HG02870 (cell line): ENCODE measurements around the gene SLAMF9.

Source experiments
- ATAC-seq: cut with Tn5 transposase; IDR thresholded peaks from one replicate; pipeline ENCODE4 v1.9.1; 2021; ENCODE audit warnings: mild to moderate bottlenecking, moderate library complexity; ENCODE audit not compliant: unreplicated experiment

The SLAMF9 gene

DNA sequence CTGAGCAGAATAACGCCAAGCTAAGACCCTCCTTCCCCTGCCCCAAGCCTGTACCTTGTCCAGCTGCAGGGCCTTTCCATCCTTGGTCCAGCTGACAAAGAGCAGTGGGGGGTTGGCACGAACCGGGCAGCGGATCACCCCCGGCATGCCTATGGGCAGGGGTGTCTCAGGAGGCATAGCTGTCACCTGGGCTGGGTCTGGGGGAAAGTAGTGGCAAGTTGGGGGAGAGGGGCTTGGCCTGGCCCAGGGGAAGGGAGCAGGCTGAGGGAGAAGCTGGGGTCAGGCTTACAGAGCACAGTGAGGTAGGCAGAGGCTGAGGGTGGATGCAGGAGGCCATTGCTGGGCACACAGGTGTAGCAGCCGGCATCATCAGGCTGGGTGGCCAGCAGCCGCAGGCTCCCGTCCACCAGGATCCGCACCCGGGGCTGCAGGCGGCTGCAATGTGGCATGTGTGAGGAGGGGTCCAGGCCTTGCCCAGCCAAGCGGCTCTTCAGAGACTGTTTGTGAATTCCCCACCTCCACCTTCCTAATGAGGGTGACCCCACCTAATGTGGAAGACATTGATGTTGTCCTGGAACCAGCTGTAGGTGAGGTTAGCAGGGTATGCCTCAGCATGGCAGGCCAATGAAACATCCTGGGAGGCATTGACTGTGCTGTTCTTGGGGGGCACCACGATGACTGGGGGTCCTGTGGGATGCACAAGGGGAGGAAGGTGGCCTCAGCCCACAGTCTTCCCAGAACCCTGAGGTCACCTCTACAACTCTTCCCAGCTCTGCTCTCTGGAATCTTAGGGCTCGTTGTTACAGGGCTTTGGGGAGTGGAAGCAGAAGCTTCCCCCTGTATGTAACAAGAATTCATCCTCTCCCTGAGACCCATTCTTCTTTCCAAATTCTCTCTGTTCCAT is 19.6 kb downstream of the SLAMF9 start:
- ATAC-seq, result no peak

DNA sequence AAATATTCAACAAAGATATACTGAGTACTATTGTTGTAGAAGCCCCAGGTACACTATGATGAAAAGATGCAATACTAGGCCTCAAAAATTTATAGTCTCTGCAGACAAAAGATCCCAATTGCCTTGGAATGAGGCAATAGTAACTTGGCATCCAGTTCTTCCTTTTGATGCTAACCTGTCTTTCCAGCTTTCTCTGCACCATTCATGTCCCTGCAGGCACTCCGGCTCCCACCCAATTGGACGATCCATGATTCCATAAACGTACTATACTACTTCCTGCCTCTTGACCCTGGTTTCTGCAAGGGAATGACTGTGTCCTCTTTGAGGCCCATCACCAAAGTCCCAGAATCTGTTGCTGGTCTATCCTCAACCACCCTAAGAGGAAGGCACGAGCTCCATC is 20.7 kb downstream of the SLAMF9 start:
- no peak for ATAC-seq

DNA sequence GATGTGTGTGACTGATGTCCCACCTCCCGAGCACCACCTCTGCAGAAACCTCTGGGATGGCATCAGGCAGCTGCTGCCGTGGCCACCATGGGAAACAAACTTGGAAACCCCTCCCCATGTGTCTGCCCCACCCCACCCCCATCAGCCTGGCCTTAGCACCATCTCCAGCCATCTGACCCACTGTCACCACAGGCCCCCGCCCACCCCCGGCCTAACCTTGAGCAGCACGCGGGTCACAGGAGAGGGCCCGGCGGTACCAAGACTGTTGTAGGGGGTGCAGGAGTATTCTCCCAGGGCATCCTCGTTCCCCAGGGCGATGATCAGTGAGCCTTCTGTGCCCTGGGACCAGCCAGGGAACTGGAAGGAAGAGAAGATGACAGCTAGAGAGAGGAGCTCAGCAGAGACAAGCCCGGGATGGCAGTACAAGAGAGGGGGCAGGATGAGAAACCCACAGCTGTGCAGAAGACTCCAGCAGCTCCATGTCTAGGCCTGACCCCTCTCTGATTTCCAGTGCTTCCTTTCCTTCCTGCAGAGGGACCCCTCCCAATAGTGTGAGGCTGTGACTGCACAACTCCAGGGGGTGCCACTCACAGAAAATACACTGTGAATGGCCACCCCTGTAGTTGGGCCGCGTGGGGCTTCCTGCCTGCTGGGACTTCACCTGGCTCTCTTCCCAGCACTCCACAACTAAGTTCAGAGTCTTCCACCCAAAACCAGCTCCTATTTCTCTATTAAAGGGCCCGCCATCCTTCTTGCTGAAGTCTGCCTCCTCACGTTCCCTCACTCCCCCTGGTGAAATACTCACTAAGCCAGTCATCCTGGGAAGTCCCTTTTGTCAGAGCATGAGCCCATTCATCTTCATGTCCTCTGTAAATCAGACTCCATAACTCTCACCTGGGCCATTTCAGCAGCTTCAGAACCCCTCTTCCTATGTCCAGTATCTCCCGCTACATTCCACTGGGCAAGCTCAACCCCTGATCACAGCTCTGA is 21.4 kb downstream of the SLAMF9 start:
- no peak for ATAC-seq

DNA sequence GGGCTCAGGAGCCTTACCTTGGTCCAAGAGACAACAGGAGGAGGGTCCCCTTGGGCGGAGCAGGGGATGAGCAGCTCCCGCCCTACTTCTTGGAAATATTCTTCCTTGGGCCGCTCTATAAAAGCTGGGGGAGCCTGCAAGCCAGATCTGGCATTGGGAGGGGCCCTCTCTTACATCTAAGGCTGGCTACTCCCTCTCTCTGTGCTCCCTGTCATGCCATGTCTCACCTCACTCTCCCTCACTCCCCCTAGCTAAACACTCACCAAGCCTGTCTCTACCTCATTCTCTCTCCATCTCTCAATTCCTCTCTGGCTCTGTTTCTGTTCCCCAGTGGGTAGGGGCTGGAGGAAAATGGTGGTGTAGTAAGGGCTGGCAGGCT is 22.3 kb downstream of the SLAMF9 start:
- ATAC-seq, result no peak

DNA sequence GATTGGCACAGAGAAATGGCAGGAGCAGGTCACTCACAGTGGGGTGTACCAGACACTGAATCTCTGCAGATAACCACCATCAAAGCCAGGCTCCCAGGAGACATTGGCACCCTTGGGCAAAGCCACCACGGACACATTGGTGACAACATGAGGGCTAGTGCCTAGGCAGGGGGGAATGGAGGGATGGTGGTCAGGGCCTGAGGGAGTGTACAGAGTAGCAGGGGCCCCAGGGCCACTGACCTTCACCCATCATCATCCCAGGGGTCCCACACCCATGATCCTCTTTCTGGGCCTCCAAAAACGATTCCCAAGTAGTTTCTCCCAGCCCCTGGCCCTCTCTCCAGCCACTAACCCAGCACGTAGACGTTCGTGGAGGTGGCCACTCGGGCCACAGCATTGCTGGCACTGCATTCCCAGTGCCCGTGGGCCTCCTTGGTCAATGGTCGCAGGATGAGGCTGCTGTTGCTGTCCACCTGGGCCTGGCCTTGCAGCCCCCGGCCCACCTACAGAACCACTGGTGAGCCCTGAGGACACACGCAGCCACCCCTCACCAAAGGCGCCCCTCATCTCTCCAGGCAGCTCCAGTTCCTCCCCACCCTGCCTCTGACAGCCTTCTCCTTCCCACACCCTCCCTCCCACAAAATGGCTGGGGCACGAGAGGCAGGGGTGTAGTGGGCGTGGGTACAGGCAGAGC is 22.8 kb downstream of the SLAMF9 start:
- no peak for ATAC-seq

DNA sequence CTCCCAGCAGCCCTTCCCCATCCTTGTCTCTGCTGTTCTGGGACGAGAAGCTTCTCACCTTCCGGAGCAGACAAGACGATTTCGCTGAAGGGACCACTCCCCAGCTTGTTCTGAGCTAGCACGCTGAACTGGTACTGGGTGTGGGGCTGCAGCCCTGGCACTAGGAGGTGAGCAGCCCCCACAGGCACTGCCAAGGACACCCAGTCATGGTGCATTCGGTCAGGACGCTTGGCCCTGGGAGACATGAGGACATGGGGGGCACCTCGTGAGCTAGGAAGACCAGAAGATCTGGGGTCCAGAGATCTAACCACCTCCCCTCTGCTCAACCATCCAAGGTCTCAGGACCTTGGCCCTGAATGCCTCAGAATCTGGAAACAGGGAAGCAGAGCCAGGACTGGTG is 23.4 kb downstream of the SLAMF9 start:
- no peak for ATAC-seq

DNA sequence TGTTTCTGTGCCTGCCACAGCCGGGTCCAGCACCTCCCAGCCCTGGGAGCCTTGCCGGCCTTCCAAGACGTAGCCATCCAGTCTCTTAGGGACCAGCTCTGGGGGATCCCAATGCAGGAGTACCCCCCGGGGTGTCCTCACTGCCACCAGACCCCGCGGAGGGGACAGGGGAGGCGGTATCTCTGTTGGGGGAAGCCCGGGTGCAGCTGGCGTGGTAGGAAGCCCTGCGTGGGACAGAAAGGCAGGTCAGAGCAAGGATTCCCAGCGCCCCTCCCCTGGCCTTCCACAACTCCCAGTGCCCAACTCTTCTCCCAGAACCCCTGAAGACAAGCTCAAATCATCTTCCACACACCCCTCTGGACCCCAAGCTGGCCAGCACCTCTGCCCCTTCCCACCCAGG is 23.8 kb downstream of the SLAMF9 start:
- ATAC-seq, result no peak

DNA sequence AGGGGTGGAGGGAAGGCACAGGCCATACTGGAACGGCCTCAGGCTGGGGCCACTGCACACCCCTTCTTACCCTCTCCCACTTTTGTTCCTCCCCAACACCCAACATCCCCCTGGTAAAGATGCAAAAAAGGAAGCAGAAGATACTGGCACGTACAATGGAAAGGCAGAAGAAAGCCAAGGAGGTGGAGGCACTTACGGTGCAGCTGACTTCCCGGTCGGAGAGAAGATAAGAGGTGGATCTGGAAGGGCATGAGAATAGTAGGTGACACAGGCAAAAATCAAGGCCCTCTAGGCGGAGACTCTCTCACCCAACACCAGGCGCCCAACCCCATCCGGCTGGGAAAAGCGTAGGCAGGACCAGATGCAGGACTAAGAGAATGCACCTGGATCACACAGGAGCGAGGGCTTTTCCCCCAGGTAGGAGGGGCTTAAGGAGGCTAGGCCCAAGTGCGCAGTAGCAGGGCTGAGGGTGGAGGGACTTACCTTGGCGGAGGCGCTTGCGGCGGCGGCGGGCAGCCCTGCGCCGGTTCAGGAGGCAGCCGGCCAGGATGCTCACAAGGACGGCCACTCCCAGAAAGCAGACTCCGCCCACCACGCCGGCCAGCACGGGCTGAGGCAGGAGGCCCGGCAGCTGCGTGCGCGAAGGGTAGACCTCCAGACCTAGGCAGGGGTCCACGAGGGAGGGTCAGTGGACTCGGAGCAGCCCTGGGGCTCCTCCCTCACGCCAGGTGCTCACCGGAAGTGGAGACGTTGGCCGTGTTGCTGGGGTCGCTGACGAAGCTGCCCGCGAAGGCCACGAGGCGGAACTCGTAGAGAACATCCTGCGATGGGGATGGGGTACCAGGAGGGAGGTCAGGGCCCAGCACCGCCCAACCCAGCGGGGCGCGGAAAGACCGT is 24.6 kb downstream of the SLAMF9 start:
- ATAC-seq, result no peak

DNA sequence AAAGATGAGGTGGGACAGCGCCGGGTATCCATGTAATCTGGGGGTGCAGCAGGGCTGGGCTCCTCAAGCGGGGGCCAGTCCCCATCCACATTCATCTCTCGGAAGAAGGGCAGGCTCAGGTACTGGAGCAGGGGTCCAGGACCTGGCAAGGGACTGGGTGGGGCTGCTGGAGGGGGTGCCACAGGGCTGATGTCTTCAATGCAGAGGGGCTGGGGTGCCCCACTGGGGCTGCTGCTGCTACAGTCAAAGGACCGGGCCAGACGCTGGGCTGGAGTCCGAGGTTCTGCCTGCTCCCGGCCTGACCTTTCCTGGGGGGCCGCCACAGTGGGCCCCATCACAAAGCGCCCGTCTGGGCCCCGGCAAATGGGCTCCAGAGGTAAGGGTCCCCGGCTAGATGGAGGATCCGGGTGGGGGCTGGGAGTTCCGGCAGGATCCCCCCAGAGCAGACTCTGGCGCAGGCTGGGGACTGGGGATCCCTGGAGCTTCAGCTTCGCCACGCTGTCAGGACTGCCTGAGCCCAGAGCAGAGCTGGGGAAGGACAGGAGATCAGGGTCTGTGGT is 25.5 kb downstream of the SLAMF9 start:
- no peak for ATAC-seq

DNA sequence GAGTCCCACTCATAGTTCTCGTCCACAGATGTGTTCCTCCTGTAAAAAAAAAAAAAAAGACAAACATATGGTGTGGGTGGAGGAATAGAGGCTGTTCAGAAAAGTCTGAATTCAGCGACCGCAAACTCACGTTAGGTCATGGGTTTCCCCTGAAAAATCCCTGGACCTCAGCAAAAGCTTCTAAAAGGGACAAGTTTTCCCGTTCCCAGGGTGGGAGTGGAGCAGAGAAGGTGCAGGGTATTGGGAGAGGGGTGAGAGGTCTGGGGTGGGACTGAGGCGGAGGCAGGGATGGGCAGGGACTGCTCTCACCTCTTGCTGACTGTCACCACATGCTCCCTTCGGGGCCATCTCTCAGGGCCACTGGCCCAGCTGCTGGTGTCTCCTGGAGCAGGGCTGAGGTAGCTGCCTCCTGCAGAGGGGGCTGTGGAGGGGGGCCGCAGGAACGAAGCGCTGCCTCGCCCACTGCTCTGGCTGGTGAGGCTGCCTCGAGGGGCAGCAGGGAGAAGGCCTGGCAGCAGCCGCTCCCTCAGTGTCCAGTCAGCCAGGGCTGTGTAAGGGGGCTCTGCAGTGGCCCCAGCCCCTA is 26.1 kb downstream of the SLAMF9 start:
- no peak for ATAC-seq

DNA sequence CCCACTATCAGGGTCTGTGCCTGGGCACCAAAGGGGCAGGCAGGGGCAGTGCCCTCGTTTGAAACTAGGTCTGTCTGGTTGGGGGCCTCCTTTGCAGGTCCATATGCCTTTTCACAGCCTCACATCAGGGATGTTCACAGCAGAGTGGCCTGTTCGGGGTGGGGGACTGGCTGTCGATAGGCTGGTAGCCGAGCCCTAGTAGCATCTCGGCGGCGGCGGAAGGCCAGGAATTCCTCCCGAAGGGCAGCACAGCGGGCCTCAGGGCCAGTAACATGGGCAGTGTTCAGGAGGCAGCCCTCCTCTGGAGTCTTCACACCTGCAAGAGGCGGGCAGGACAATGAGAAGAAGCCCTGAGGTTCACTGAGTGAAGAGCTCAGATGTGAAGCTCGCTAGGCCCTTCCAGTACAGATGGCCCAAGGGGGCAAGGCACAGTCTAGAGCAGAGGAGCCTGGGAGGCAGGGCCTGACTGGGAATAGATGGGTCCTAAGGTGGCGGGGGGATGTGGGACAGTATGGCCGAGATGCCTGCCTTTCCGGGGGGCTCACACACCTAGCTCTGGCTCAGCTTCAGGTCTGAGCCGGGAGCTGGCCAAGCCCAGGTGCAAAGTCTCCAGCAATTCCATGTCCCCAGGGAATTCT is 26.7 kb downstream of the SLAMF9 start:
- ATAC-seq, result no peak

DNA sequence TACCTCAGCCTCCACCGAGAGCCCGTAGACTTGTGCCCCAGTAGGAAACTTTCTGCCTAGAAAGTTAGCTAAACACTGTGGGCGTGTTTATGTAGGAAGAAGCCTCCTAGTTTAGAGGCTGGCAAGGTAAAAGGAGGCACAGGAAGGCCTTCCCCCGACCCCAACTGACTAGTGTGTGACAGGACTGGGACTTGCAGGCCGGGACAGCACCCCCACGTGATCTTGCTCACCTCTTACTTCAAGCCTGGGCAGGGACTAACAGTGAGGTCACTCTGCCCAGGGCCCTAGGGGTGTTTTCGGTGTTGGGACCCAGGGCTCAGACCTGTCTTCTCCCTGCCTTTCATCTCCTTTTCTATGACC is 28.3 kb downstream of the SLAMF9 start:
- ATAC-seq, result peak; percentile 0

DNA sequence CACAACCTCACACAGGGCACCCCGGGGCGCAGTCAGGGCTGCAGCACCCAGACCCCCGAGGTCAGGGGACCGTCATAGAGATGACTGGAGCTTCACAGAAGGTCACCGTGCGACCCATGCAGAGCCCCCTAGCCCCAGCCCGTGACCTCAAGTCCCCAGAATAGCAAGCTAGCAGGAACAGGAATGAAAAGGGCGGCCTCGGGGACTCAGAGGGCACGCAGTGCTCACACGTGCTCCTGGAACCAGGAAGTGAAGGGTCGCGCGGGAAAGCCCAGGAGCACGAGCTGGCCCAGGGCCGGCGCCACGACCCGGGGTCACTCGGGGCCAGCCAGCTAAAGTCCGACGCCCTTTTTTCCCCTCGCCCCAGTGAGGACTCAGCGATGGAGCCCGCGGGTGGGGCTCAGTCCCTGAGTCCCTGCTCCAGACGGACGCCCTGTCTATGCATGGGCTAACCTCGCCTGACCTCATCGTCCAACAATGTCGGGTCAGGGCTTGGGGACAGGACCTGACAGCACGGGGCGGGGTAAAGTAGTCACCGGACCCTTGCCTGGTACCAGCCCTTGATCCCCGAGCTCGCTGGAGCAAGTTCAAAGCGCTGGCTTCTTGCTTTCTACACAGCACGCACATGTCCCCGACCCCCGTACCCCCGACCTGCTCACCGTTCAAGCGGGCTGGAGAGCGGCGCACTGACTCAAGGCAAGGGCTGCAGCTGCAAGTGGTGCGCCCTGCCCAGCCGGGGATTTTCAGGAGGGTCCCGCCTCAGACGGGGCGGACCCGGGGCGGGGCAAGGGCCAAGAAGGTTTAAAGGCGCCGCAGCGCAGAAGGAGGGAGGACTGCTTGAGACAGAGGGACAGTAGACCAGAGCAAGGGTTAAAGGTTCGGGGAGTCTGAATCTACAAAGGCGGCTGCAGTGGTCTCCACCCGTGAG is 29.0 kb downstream of the SLAMF9 start, which contains the start of gene TAGLN2:
Gene TAGLN2, minus strand, starts transcription at position 717 of the 928 bp plus-strand sequence. CDS start 4,998 bp downstream, outside the sequence.
- ATAC-seq, result peak; percentile 60

DNA sequence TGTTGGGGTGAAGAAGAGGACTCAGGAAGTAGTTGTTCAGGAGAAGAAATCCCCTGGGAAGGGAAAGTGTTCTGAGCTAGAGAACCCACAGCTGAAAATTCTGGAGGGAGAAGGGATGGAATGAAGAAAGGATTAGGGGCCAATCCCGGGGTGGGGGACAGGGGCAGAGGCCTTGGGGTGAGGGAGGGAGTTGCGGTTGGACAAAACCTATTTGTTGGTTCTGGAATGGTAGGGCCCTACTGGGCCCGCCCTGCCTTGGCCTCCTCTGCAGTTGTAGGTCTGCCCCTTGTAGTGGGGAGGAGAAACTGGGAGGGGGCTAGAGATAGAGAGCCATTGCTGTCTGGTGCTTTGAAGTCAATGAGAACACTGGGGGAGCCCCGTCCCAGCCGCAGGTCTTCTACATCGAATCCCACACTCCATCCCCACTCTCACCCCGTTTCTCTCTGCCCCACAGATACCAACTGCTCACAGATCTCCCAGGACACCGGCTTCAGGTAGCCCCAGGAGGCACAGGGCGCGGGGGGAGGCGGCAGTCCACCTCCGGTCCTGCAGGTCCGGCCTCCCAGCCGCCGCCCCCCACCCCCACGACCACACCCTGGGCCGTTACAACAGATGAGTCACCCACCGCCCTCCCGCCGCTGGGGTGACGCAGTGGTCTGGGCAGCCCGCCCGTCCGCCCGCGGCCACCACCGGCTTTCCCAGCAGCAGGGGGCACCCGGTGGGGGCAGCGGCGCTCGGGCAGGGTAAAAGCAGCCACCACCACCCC is 29.8 kb downstream of the SLAMF9 start:
- ATAC-seq, result no peak

DNA sequence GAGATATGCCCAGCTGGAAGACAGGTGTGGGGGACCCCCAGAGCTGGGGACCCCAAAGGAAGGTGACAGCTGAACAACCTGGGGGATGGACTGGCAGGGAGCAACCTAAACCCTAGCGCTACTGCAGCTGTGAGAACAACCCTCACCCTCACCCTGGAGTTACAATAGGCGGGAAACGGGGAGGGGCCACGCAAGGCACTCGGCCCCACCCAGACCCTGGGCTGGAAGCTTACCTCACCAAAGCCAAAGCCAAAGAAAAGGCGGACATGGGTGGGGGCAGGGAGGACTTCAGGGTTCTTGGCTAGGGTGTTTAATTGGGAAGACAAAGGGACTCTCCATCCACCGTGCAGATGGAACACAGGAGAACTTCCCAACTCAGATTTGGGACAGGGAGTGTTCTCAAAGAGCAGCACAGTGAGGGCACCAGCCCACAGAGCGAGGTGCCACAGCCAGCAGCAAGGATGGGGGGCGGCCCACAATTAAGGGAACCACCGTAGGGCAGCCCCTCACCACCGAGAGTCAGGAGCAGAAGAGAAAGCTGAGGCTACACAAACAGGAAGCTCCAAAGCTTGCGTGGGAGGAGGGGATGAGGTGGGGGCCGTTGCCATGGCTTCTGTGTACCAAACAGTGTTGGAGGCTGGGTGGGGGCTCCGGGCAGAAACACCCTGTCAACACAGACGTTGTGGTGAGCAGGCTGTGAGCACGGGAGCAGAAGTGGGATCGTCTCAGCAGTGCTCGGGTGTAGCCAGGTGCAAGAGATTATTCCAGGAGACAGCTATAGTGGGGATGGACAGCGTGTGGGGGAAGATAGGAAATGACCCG is 30.6 kb downstream of the SLAMF9 start:
- ATAC-seq, result peak; percentile 32

DNA sequence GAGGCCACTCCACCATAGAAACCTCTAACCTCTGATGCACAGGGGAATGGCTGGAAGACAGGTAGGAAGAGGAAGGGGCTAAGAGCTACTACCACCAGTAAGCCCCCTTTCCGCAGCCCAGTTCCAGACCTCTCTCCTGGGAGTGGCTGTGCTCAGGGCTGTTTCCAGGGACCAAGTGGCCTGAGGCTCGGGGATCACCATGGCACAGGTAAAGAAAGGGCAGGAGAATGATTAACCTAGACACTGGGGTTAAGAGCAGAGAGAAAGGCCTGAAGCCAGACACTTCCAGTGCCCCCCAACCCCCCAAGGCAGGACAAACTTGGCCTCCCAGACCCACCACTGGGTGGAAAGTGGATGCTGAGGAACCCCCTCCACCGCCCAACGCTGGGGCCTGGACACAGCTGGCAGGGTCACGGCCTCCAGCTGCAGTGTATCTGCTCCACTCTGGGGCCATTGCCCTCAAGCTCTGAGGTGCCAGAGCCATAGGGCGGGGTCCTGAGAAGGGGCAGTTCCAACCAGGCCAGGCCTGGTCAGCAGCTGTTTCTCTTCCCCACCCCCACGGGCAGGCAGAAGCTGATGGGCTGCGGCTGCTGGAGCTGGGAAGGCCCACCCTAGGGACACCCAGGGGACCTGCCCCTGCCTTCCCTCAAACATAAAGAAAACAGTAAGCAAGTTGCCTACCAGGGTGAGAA is 31.4 kb downstream of the SLAMF9 start:
- ATAC-seq, result no peak
